Endodermal cell (in vitro differentiated cells): ENCODE data around the gene AK9. TPM values are rescaled to one million over a fixed set of nuclear protein-coding genes. Genes with fewer than 3 reads are reported as not detected.

Source experiments
- DNase-seq: peaks from one replicate; pipeline ENCODE4 v3.0.0-alpha.2; 2017
- H3K27ac ChIP-seq: 2 replicates; pipeline ENCODE4 v1.5.1; 2013; ENCODE audit warnings: mild to moderate bottlenecking, low read depth, low read length, moderate library complexity
- H3K27me3 ChIP-seq: 2 replicates; pipeline ENCODE4 v1.6.1; 2013; ENCODE audit warnings: mild to moderate bottlenecking, low read length, moderate library complexity; ENCODE audit not compliant: insufficient read depth, control insufficient read depth, poor library complexity, severe bottlenecking
- H3K36me3 ChIP-seq: 2 replicates; pipeline ENCODE4 v1.7.0; 2013; ENCODE audit warnings: mild to moderate bottlenecking, low read length, moderate library complexity; ENCODE audit not compliant: control insufficient read depth, insufficient read depth
- H3K4me1 ChIP-seq: one replicate; pipeline ENCODE4 v1.7.0; 2013; ENCODE audit warnings: low read length; ENCODE audit not compliant: control insufficient read depth, insufficient read depth
- H3K4me3 ChIP-seq: 2 replicates; pipeline ENCODE4 v1.5.1; 2013; ENCODE audit warnings: mild to moderate bottlenecking, low read length, moderate library complexity
- H3K9ac ChIP-seq: 2 replicates; pipeline ENCODE4 v1.6.1; 2013; ENCODE audit warnings: mild to moderate bottlenecking, low read length, moderate library complexity; ENCODE audit not compliant: poor library complexity, severe bottlenecking; ENCODE audit errors: extremely low read depth
- H3K9me3 ChIP-seq: 2 replicates; pipeline ENCODE4 v1.6.1; 2013; ENCODE audit warnings: mild to moderate bottlenecking, low read length, moderate library complexity; ENCODE audit not compliant: control insufficient read depth
- H3K27ac Mint-ChIP-seq: 2 replicates; pipeline ENCODE4 v1.8.0; 2020; ENCODE audit warnings: mixed read lengths
- H3K27me3 Mint-ChIP-seq: 2 replicates; pipeline ENCODE4 v1.8.0; 2021; ENCODE audit warnings: mild to moderate bottlenecking, mixed read lengths; ENCODE audit not compliant: insufficient read depth
- H3K36me3 Mint-ChIP-seq: 2 replicates; pipeline ENCODE4 v1.8.0; 2020; ENCODE audit warnings: low read depth, mixed read lengths
- H3K4me1 Mint-ChIP-seq: 2 replicates; pipeline ENCODE4 v1.8.0; 2020; ENCODE audit warnings: mixed read lengths
- H3K4me3 Mint-ChIP-seq: 2 replicates; pipeline ENCODE4 v1.8.0; 2020; ENCODE audit warnings: mild to moderate bottlenecking, moderate library complexity, mixed read lengths
- H3K9me3 Mint-ChIP-seq: 2 replicates; pipeline ENCODE4 v1.8.0; 2020; ENCODE audit warnings: mild to moderate bottlenecking, mixed read lengths
- WGBS, 2 experiments: methylation state at CpG; one replicate each; pipeline versions ENCODE4 v1.1.5 to v1.1.7; 2013; ENCODE audit warnings: missing lambda C conversion rate in 2 of 2, mixed read lengths in 1 of 2; ENCODE audit not compliant: insufficient coverage in 1 of 2, insufficient read length in 1 of 2; 5-methylcytosine and 5-hydroxymethylcytosine counted together
- total RNA-seq, 2 donors: library from RNA; stranded (reverse); fragmentation: NEBNext Ultra II Directional in 1 of 2; extraction: Animal tissue kit (Norgen Biotek cat#: 25700) in 1 of 2; gene quantifications; 2 replicates in 1 of 2; 3 replicates in 1 of 2; pipeline ENCODE4 v1.2.1, GENCODE V29; 2021
- TF ChIP-seq, protein P1 (sequence below): fragments of 200-600 bp; sonication (generic); conservative IDR thresholded peaks from 2 replicates; pipeline ENCODE4 v1.5.0; 2021; ENCODE audit warnings: antibody characterized with exemption, mild to moderate bottlenecking

Gene AK9
- total RNA-seq, 2 donors from 2014 or later, result 1.8 to 2.7 TPM

DNA sequence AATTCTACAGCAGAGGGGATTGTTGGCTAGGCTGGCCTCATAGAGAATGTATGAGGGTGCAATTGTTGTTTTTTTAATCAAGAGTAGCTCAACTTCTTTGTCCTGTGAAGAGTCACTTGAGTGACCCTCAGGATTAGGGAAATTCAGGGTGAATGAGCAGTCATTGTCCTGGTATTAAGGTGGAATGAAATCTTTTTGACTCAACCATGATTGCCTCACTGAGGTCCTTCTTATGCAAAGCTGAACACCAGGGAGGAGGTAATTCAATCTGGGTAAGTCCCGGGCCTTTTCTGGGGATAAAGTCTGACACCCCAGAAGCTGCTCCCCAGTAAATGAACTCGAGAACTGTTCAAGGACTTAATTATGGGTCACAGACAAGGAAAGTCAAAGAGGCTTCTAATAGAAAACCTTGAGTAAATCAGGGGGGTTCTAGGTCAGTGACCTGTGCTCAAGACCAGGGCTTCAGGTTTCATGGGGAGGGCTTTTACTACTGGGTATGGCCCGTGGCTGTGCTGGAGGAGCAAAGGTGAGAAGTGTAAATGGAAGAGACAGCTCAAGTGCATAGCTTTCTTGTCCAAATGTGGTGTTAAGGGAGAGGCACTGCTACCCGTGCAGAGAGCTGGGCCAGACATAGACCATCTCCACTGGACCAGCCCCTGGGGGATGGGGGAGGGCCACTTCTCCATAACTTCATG, 182.7 kb downstream of the AK9 start:
- TF ChIP-seq, protein P1, sequence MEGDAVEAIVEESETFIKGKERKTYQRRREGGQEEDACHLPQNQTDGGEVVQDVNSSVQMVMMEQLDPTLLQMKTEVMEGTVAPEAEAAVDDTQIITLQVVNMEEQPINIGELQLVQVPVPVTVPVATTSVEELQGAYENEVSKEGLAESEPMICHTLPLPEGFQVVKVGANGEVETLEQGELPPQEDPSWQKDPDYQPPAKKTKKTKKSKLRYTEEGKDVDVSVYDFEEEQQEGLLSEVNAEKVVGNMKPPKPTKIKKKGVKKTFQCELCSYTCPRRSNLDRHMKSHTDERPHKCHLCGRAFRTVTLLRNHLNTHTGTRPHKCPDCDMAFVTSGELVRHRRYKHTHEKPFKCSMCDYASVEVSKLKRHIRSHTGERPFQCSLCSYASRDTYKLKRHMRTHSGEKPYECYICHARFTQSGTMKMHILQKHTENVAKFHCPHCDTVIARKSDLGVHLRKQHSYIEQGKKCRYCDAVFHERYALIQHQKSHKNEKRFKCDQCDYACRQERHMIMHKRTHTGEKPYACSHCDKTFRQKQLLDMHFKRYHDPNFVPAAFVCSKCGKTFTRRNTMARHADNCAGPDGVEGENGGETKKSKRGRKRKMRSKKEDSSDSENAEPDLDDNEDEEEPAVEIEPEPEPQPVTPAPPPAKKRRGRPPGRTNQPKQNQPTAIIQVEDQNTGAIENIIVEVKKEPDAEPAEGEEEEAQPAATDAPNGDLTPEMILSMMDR, result no peak
- Histone ChIP-seq H3K9ac (no peak overlapping the region), H3K9me3 (peaks cover 22% of the 10 kb centered on the region), H3K4me1 (no peaks in the 10 kb centered on the region), H3K27ac (no peak overlapping the region), H3K4me3 (no peak overlapping the region), H3K36me3 (no peaks in the 10 kb centered on the region), H3K27me3 (no peaks in the 10 kb centered on the region)
- Mint-ChIP-seq H3K27ac (no peak overlapping the region), H3K9me3 (peaks cover 17% of the 10 kb centered on the region), H3K4me3 (no peak overlapping the region), H3K4me1 (peaks cover 9% of the 10 kb centered on the region), H3K27me3 (no peaks in the 10 kb centered on the region), H3K36me3 (peaks cover 3% of the 10 kb centered on the region)
- WGBS, 2 experiments, result 60 to 75% methylated on average over 3 to 4 of the region's 4 CpGs
- DNase-seq, result no peak

DNA sequence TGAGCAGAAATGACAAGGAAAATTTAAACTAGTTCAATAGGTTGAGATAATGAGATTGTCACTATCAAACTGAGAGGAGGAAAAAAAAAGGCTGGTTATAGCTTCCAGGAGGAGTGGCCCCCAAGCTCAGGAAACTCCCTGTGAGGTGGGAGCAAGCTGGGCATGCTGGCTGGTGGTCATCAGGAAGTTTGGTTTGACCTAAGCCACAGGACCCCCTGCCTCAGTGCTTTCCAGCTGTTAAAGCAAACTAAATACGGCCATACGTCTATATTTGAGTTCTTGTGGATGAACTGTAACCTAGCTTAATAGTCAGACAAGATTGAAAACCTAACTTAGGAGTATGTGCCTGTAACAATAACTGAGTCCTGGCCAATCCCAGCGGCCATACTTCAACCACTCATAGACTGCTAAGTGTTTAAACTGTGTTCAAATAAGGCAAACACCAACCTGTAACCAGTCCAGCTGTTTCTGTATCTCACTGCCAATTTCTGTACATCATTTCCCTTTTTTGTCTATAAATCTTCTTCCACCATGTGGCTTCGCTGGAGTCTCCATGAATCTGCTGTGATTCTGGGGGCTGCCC, 183.4 kb downstream of the AK9 start:
- no peaks in the 10 kb centered on the region for H3K27me3 ChIP-seq
- H3K4me3 Mint-ChIP-seq, result no peak overlapping the region
- H3K9me3 Mint-ChIP-seq, result peaks cover 17% of the 10 kb centered on the region
- TF ChIP-seq, protein P1, result no peak
- H3K9me3 ChIP-seq, result peaks cover 22% of the 10 kb centered on the region
- no peak overlapping the region for H3K9ac ChIP-seq
- H3K4me1 Mint-ChIP-seq, result peaks cover 8% of the 10 kb centered on the region
- no peak overlapping the region for H3K27ac Mint-ChIP-seq
- no peaks in the 10 kb centered on the region for H3K36me3 ChIP-seq
- peaks cover 3% of the 10 kb centered on the region for H3K36me3 Mint-ChIP-seq
- WGBS, 2 experiments, result 81 to 86% methylated on average over 2 to 4 of the region's 4 CpGs
- no peak for DNase-seq
- no peaks in the 10 kb centered on the region for H3K27me3 Mint-ChIP-seq
- no peak overlapping the region for H3K27ac ChIP-seq
- no peaks in the 10 kb centered on the region for H3K4me1 ChIP-seq
- H3K4me3 ChIP-seq, result no peak overlapping the region

DNA sequence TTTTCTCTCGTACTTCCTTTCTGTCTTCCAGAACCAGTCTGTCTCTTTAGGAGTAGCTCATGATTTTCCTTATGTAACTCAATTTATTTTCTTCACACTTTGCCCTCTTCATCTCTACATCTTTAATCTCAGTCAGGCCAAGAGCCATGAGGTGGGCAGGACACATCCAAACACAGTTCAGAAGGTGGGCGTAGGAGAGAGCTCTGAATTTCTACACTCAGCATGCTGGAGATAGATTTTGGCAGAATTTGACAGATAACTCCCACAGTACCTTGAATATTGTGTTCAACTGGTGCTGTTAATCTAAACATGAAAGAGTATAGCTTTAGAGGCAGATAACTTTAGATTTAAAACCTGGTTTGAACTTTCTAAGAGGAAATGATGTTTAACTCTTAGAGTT, 184.2 kb downstream of the AK9 start:
- no peaks in the 10 kb centered on the region for H3K27me3 ChIP-seq
- WGBS, 2 experiments, result 88 to 100% methylated on average over 2 of the region's 2 CpGs
- H3K4me3 ChIP-seq, result no peak overlapping the region
- peaks cover 17% of the 10 kb centered on the region for H3K9me3 Mint-ChIP-seq
- H3K4me1 ChIP-seq, result no peaks in the 10 kb centered on the region
- no peaks in the 10 kb centered on the region for H3K36me3 ChIP-seq
- no peak overlapping the region for H3K27ac Mint-ChIP-seq
- peaks cover 22% of the 10 kb centered on the region for H3K9me3 ChIP-seq
- no peak overlapping the region for H3K27ac ChIP-seq
- peaks cover 8% of the 10 kb centered on the region for H3K4me1 Mint-ChIP-seq
- no peak overlapping the region for H3K9ac ChIP-seq
- no peaks in the 10 kb centered on the region for H3K27me3 Mint-ChIP-seq
- H3K4me3 Mint-ChIP-seq, result no peak overlapping the region
- peaks cover 3% of the 10 kb centered on the region for H3K36me3 Mint-ChIP-seq
- TF ChIP-seq, protein P1, result no peak
- no peak for DNase-seq
